Neural progenitor cell (in vitro differentiated cells): ENCODE data around the gene MYOM1. TPM values are rescaled to one million over a fixed set of nuclear protein-coding genes. Genes with fewer than 3 reads are reported as not detected.

Experiments used
- DNase-seq: peaks from one replicate; pipeline ENCODE4 v3.0.0-alpha.2; 2016; ENCODE audit warnings: low spot score
- H2AFZ ChIP-seq: fragments of 200-600 bp; sonication (generic); replicated peaks from 2 replicates; pipeline ENCODE4 v1.6.1; 2016; ENCODE audit warnings: antibody characterized with exemption
- H3F3A ChIP-seq: fragments of 200-600 bp; sonication (generic); 2 replicates; pipeline ENCODE4 v1.6.1; 2016; ENCODE audit warnings: antibody characterized with exemption, low read depth
- H3K27ac ChIP-seq: fragments of 200-600 bp; sonication (generic); 2 replicates; pipeline ENCODE4 v1.5.1; 2016; ENCODE audit warnings: mild to moderate bottlenecking
- H3K27me3 ChIP-seq: fragments of 200-600 bp; sonication (generic); 2 replicates; pipeline ENCODE4 v1.6.1; 2016; ENCODE audit warnings: mild to moderate bottlenecking, moderate library complexity
- H3K36me3 ChIP-seq: fragments of 200-600 bp; sonication (generic); 2 replicates; pipeline ENCODE4 v1.5.1; 2016
- H3K4me1 ChIP-seq: fragments of 200-600 bp; sonication (generic); 2 replicates; pipeline ENCODE4 v1.6.1; 2016; ENCODE audit warnings: mixed run types
- H3K4me2 ChIP-seq: fragments of 200-600 bp; sonication (generic); 2 replicates; pipeline ENCODE4 v1.6.1; 2016
- H3K4me3 ChIP-seq: fragments of 200-600 bp; sonication (generic); 2 replicates; pipeline ENCODE4 v1.5.1; 2016
- H3K79me2 ChIP-seq: fragments of 200-600 bp; sonication (generic); 2 replicates; pipeline ENCODE4 v1.6.1; 2016; ENCODE audit warnings: low read depth
- H3K9ac ChIP-seq: fragments of 200-600 bp; sonication (generic); 2 replicates; pipeline ENCODE4 v1.6.1; 2016
- H3K9me3 ChIP-seq: fragments of 200-600 bp; sonication (generic); 2 replicates; pipeline ENCODE4 v1.5.1; 2016; ENCODE audit warnings: low read depth
- H4K20me1 ChIP-seq: fragments of 200-600 bp; sonication (generic); 2 replicates; pipeline ENCODE4 v1.6.1; 2016; ENCODE audit warnings: low read depth
- H3K27ac Mint-ChIP-seq: 3 replicates; pipeline ENCODE4 v1.8.0; 2021; ENCODE audit warnings: mixed read lengths
- H3K27me3 Mint-ChIP-seq: 2 replicates; pipeline ENCODE4 v1.8.0; 2022; ENCODE audit warnings: low read depth, mild to moderate bottlenecking, inconsistent platforms, moderate library complexity, mixed read lengths; ENCODE audit not compliant: insufficient read depth
- H3K36me3 Mint-ChIP-seq: 3 replicates; pipeline ENCODE4 v1.8.0; 2021; ENCODE audit warnings: mixed read lengths
- H3K4me1 Mint-ChIP-seq: 3 replicates; pipeline ENCODE4 v1.8.0; 2021; ENCODE audit warnings: mixed read lengths
- H3K4me3 Mint-ChIP-seq: 3 replicates; pipeline ENCODE4 v1.8.0; 2021; ENCODE audit warnings: mild to moderate bottlenecking, moderate library complexity, mixed read lengths
- H3K9me3 Mint-ChIP-seq: 3 replicates; pipeline ENCODE4 v1.8.0; 2020; ENCODE audit warnings: mixed read lengths
- EZH2 ChIP-seq: fragments of 200-600 bp; sonication (generic); IDR thresholded peaks from 2 replicates; pipeline ENCODE4 v1.6.1; 2017; ENCODE audit warnings: antibody characterized with exemption, mild to moderate bottlenecking, moderate library complexity
- EZH2phosphoT487 ChIP-seq: fragments of 200-600 bp; sonication (generic); IDR thresholded peaks from 2 replicates; pipeline ENCODE4 v1.6.1; 2017; ENCODE audit warnings: antibody characterized with exemption
- total RNA-seq: library from RNA; depleted of rRNA; stranded (reverse); fragments of >200 nt; gene quantifications from 2 replicates; pipeline ENCODE4 v1.2.3, GENCODE V29; 2015; ENCODE audit warnings: low replicate concordance
- TF ChIP-seq, protein P1 (sequence below): fragments of 200-600 bp; sonication (generic); IDR thresholded peaks from 2 replicates; pipeline ENCODE4 v1.5.1; 2017; ENCODE audit warnings: antibody characterized with exemption, mild to moderate bottlenecking

The MYOM1 gene
- total RNA-seq, 1 donor from 2014 or later: 0.45 TPM

DNA sequence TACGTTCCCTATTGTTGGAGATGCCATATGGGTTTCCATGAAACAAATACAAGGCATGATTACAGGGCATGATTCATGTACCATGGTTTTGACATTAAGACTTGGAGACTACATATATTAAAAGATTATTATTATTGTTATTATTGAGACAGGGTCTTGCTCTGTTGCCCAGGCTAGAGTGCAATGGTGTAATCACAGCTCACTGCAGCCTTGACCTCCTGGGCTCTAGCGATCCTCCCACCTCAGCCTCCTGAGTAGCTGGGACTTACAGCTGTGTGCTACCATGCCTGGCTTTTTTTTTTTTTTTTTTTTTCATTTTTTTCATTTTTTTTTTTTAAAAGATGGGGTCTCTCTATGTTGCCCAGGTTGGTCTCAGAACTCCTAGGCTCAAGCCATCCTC lies 69.1 kb downstream of the MYOM1 start:
- H3K4me3 ChIP-seq: no peak overlapping the region
- no peak for DNase-seq
- TF ChIP-seq EZH2 (no peak), EZH2phosphoT487 (no peak)
- TF ChIP-seq, protein P1, sequence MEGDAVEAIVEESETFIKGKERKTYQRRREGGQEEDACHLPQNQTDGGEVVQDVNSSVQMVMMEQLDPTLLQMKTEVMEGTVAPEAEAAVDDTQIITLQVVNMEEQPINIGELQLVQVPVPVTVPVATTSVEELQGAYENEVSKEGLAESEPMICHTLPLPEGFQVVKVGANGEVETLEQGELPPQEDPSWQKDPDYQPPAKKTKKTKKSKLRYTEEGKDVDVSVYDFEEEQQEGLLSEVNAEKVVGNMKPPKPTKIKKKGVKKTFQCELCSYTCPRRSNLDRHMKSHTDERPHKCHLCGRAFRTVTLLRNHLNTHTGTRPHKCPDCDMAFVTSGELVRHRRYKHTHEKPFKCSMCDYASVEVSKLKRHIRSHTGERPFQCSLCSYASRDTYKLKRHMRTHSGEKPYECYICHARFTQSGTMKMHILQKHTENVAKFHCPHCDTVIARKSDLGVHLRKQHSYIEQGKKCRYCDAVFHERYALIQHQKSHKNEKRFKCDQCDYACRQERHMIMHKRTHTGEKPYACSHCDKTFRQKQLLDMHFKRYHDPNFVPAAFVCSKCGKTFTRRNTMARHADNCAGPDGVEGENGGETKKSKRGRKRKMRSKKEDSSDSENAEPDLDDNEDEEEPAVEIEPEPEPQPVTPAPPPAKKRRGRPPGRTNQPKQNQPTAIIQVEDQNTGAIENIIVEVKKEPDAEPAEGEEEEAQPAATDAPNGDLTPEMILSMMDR: no peak
- Mint-ChIP-seq H3K9me3 (no peaks in the 10 kb centered on the region), H3K27ac (no peak overlapping the region), H3K4me1 (peaks cover 2% of the 10 kb centered on the region), H3K4me3 (no peak overlapping the region), H3K36me3 (no peaks in the 10 kb centered on the region), H3K27me3 (peaks cover 7% of the 10 kb centered on the region)
- H2AFZ ChIP-seq: no peak overlapping the region
- H3K79me2 ChIP-seq: no peaks in the 10 kb centered on the region
- no peak overlapping the region for H3K4me2 ChIP-seq
- H3K27me3 ChIP-seq: no peaks in the 10 kb centered on the region
- H3F3A ChIP-seq: no peaks in the 10 kb centered on the region
- H3K9me3 ChIP-seq: no peaks in the 10 kb centered on the region
- H3K27ac ChIP-seq: no peak overlapping the region
- no peak overlapping the region for H3K9ac ChIP-seq
- no peaks in the 10 kb centered on the region for H3K36me3 ChIP-seq
- H3K4me1 ChIP-seq: no peaks in the 10 kb centered on the region
- H4K20me1 ChIP-seq: no peaks in the 10 kb centered on the region

DNA sequence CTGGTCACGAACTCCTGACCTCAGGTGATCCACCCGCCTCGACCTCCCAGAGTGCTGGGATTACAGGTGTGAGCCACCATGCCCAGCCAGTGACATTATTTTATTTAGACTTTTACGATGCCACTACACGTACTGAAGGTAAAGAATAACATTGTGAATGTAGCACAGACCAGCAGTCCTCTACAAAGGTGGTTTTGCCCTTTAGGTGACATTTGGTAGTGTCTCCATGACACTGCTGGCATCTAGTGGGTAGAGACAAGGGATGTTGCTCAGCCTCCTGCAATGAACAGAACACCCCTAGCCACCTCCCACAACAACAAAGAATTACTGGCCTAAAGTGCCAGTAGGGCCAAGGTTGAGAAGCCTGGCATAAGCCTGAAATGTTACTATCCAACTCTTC lies 69.5 kb downstream of the MYOM1 start:
- no peak overlapping the region for H2AFZ ChIP-seq
- no peaks in the 10 kb centered on the region for H3K36me3 ChIP-seq
- peaks cover 7% of the 10 kb centered on the region for H3K27me3 Mint-ChIP-seq
- no peak overlapping the region for H3K4me3 Mint-ChIP-seq
- TF ChIP-seq EZH2: no peak
- TF ChIP-seq, protein P1: no peak
- no peaks in the 10 kb centered on the region for H3K9me3 ChIP-seq
- no peaks in the 10 kb centered on the region for H4K20me1 ChIP-seq
- no peak overlapping the region for H3K9ac ChIP-seq
- no peaks in the 10 kb centered on the region for H3K4me1 ChIP-seq
- no peaks in the 10 kb centered on the region for H3K27me3 ChIP-seq
- H3K9me3 Mint-ChIP-seq: no peaks in the 10 kb centered on the region
- H3K27ac Mint-ChIP-seq: no peak overlapping the region
- H3K4me1 Mint-ChIP-seq: no peaks in the 10 kb centered on the region
- no peaks in the 10 kb centered on the region for H3F3A ChIP-seq
- no peaks in the 10 kb centered on the region for H3K36me3 Mint-ChIP-seq
- no peak overlapping the region for H3K27ac ChIP-seq
- no peak overlapping the region for H3K4me2 ChIP-seq
- DNase-seq: no peak
- no peaks in the 10 kb centered on the region for H3K79me2 ChIP-seq
- H3K4me3 ChIP-seq: no peak overlapping the region

DNA sequence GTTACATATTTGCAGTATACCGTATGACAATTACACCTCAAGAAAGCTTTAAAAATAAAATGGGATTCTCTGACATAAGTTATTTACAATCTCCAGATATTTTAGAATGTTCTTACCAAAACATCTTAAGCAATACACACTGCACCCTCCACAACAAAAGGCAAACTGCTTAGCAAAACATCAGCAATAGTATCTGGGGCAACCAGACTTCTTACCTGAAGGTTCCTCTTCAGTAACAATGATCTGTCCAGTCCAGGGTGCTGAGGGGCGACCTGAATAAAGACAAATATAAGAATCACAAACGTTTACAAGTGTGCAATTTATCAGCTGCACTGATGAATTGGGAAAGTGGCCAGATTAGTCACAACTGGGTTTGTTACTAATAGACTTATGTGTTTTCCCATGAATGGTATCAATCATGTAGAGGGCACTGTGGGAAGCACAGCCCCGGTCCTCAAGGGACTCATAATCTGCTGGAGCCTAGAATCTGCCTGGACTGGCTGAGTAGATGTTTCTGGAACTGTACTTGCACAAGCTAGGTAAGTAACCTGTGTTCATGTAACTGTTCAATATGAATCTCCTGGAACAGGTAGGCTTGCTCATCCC lies 70.7 kb downstream of the MYOM1 start:
- no peak overlapping the region for H3K9ac ChIP-seq
- Mint-ChIP-seq H3K4me1 (no peaks in the 10 kb centered on the region), H3K27ac (no peak overlapping the region), H3K27me3 (peaks cover 7% of the 10 kb centered on the region), H3K9me3 (no peaks in the 10 kb centered on the region), H3K4me3 (no peak overlapping the region), H3K36me3 (no peaks in the 10 kb centered on the region)
- no peak overlapping the region for H3K4me2 ChIP-seq
- DNase-seq: no peak
- H3K27me3 ChIP-seq: no peaks in the 10 kb centered on the region
- no peak overlapping the region for H3K27ac ChIP-seq
- no peaks in the 10 kb centered on the region for H3K79me2 ChIP-seq
- TF ChIP-seq EZH2 (no peak), EZH2phosphoT487 (no peak)
- TF ChIP-seq, protein P1: no peak
- no peaks in the 10 kb centered on the region for H4K20me1 ChIP-seq
- H3K4me3 ChIP-seq: no peak overlapping the region
- no peaks in the 10 kb centered on the region for H3K9me3 ChIP-seq
- H3F3A ChIP-seq: no peaks in the 10 kb centered on the region
- H3K4me1 ChIP-seq: no peaks in the 10 kb centered on the region
- no peak overlapping the region for H2AFZ ChIP-seq
- no peaks in the 10 kb centered on the region for H3K36me3 ChIP-seq
